ENCODE measurements around the gene ADH1A.

GRCh38 chr4:99290848-99291786 lies at the start of gene ADH1A:
- no peak for TF ChIP-seq CTCF (IDR thresholded peaks at IDR 0.05)
- TF ChIP-seq POLR2A (IDR thresholded peaks at IDR 0.05) = no peak
